ENCODE results near the gene OBSCN.

GRCh38 chr1:228318823-228319241, 111.0 kb downstream of the OBSCN start:
- TF ChIP-seq POLR2AphosphoS5 (IDR thresholded peaks at IDR 0.05; ENCODE audit: low read depth, low read length) = no peak
- no peak for TF ChIP-seq POLR2A (IDR thresholded peaks at IDR 0.05; ENCODE audit: low read depth, low read length)
- no peak for TF ChIP-seq SPI1 (IDR thresholded peaks at IDR 0.05; ENCODE audit: low read depth, low read length)
- no peak for TF ChIP-seq POU2F2 (IDR thresholded peaks at IDR 0.05; ENCODE audit: low read depth, low read length)
- TF ChIP-seq TAF1 (IDR thresholded peaks at IDR 0.05; ENCODE audit: low read depth, low read length) = no peak
- TF ChIP-seq PAX5 (IDR thresholded peaks at IDR 0.05; ENCODE audit: insufficient read depth, low read length, severe bottlenecking) = no peak

Measured in GM12891 (cell line).